ENCODE data around the gene HIGD2B.
"Not testable (repeated sequence)": the region's sequence is repeated elsewhere in the genome, so short reads cannot be mapped to it uniquely, and the experiment has no call there.

DNA sequence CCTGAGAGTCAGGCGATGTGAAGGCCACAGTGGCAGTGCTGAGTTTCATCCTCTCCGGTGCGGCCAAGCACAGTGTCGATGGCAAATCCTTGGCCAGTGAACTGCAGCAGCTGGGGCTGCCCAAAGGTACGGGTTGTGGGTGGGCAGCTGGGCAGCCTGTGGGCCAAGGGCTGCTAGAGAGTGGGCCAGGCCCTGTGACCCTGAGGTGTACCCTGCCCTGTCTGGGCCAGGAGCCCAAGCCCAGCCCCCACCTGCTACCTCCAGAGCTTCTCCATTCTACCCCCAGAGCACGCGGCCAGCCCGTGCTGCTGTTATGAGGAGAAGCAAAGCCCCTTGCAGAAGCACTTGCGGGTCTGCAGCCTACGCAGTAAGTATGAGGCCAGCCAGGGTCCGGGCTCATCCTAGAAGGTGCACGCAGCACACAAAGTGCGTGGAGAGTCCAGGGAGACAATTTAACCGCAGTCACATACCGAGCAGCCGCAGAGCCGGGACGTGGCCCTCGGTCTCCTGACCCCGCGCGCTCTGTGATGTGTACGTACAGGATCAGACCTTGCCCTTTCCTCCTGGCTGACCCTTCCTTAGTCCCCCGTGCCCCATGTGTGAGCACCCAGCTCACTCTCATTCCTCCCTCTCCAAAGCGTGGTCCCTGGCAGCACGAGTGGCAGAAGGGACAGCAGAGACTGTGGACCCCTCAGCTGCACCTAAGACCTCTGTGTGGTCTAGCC lies 46.1 kb downstream of the HIGD2B start:
- not testable (repeated sequence) for TF ChIP-seq CTCF (IDR thresholded peaks at IDR 0.05; ENCODE audit: poor library complexity); EZH2 (IDR thresholded peaks at IDR 0.05; ENCODE audit: borderline replicate concordance); EZH2phosphoT487 (IDR thresholded peaks at IDR 0.05; ENCODE audit: low read depth, severe bottlenecking, unreplicated experiment)

All from hepatocyte (in vitro differentiated cells).